ENCODE results near the gene BET1L.
"Not testable (repeated sequence)": the region's sequence is repeated elsewhere in the genome, so short reads cannot be mapped to it uniquely, and the experiment has no call there.

Gene BET1L

GRCh38 chr11:227824-228379 is 20.7 kb upstream of the BET1L start:
- no peak for DNase-seq

- DNase-seq: no peak
Observed at GRCh38 chr11:225734-226453, 18.7 kb upstream of the BET1L start.

DNA sequence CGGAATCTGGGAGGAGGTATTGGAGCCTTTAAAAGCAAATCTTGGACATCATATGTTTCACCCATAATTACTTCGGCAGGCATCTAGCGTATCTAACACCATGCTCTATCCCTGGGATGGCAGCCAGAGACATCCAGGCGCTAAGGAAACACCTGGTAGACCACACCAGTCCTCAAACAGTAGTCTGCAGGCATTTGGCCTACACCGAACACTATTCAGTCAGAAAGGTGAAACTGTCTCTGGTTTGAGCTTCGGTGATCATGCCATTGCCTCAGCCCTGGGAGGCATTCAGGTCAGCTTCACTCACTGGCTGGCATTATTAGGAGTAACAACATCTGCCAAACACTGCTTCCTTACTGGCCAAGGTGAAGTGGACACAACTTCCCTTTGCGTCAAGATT is 17.2 kb upstream of the BET1L start:
- no peak for DNase-seq

GRCh38 chr11:223884-224283 is 16.7 kb upstream of the BET1L start:
- no peak for DNase-seq

DNA sequence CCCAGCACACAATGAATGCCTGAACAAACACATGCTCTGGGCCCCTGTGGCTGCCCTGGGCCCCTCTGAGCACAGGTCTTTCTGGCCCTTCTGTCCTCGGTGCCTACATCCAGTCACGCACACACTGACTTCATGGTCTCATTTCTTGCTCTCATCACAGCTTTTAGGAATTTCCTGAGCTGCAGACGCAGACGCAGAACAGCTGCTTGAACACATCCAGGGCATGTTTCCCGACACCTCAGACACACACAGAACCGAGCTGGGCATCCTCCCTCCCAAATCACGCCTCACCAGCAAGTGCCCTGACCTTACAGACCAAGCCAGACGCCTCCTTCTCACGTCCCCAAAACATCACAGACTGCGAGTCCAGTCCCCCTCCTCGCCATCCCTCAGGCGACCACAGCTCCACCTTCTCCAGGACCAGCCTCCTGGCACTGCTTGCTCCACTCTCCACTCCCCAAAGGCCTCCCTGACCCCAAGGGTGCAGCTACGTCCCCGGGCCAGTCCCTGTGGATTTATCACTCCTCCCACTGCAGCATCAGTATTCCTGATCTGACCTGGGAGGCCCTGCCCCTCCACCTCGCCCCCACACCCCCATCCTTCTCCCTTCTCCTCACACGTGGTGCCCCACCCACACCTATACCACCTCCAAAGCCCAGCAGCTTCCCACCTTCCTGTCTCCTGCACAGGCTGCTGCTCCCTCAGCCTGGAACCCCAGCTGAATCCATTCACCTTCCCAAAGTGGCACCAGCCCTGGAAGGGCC is 16.0 kb upstream of the BET1L start:
- no peak for DNase-seq

GRCh38 chr11:221998-222789 is 15.0 kb upstream of the BET1L start:
- DNase-seq: no peak

DNA sequence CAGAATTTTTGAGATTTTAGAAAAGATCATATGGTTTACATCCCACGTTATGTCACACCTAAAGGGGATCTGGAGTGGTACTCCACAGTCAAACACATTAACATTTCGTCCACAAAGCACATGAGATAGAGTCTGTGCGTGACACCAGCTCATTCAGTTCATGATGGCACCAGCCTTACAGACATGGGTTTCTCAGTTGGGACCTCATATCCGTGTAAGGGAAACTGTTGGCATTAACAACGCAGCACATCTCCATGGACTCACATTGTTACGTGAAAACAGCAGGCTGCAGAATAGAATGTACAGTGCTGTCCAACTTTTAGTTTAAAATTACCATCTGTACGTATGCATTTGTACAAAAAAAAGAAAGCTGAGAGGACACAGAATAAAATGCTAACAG is 14.3 kb upstream of the BET1L start:
- DNase-seq: no peak

- not testable (repeated sequence) for DNase-seq
Observed at GRCh38 chr11:220641-221215, 13.5 kb upstream of the BET1L start.

GRCh38 chr11:218815-219593 is 11.8 kb upstream of the BET1L start:
- DNase-seq: no peak

DNA sequence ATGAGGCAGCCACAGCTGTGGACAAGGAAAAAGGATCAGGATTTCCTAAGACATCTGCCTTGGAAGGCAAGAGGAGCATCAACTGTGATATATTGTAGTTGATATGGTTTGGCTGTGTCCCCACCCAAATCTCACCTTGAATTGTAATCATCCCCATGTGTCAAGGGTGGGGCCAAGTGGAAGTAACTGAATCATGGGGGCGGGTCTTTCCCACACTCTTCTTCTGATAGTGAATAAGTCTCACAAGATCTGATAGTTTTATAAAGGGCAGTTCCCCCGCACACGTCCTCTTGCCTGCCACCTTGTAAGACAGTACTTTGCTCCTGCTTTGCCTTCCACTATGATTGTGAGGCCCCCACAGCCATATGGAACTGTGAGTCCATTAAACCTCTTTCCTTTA is 10.5 kb upstream of the BET1L start:
- no peak for DNase-seq

DNA sequence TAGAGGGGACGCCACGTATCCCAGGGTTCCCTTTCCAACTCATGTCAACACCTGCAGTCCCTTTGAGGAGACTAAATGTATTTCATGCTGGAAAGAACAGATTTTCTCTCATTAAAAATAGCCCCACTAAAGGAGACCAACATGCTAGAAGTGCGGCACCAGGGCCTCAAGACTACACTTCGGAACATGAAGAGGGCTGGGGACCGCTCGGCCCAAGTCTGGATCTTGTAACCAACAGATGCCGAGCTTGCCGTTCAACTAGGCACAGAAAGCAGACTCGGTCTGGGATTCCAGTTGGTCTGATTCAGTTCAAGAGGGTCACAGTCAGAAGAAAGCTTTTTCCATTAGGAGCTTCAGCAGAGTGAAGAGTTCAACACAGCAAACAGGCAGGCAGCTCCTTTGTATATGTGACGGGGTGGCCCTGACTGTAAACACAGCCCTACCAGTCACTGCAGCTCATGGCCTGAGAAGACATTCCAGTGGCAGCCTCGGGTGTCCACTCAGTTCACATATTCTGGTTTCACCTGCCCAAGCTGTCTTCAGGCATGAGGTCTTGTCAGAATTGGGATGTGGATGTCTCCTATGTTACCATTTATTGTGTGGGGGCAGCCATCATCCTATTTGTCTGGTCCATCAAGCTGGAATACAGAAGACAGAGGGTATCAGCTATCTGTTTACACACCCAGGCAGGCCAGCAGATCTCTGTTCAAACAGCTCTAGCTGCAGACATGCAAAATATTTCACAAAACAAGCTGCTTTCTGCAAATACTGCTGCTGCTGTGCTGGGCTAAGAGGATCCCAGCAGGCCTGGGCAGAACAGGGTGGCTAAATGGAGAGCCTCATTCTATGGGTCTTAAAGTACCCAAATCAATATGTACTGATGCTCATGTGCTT is 9.1 kb upstream of the BET1L start:
- no peak for DNase-seq

DNA sequence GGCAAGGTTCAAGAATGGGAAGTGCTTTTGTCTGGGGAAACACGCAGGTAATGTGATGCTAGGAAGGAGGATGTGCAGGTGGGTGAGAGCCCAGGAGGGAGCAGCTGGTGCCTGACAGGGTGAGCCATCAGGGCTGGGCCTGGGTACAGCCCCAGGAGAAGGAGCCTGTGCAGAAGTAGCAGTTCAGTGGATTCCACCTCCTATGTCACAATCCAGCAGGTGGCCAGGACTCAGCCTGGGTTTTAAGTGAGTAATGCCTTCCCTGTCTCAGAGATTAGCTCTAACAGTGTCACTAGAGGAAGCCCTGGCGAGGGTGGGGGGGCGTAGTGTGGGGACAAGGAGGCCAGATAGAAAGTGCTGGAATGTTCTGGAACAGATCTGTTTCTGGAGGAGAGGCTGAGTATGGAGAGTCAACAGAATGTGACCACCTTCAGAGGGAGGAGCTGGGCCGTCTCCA is 8.4 kb upstream of the BET1L start:
- DNase-seq: no peak

DNA sequence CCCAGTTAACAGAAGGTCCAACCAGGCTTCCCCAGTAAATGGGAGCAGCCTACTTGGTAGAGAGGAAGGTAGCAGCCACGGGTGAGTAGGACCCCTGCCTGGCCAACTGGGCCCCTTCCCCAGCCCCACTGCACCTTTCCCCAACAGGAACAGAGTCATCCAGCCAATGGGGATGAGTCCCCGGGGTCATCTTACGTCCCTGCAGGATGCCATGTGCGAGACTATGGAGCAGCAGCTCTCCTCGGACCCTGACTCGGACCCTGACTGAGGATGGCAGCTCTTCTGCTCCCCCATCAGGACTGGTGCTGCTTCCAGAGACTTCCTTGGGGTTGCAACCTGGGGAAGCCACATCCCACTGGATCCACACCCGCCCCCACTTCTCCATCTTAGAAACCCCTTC is 6.9 kb upstream of the BET1L start:
- DNase-seq: no peak

GRCh38 chr11:213111-213510 is 5.9 kb upstream of the BET1L start:
- no peak for DNase-seq

DNA sequence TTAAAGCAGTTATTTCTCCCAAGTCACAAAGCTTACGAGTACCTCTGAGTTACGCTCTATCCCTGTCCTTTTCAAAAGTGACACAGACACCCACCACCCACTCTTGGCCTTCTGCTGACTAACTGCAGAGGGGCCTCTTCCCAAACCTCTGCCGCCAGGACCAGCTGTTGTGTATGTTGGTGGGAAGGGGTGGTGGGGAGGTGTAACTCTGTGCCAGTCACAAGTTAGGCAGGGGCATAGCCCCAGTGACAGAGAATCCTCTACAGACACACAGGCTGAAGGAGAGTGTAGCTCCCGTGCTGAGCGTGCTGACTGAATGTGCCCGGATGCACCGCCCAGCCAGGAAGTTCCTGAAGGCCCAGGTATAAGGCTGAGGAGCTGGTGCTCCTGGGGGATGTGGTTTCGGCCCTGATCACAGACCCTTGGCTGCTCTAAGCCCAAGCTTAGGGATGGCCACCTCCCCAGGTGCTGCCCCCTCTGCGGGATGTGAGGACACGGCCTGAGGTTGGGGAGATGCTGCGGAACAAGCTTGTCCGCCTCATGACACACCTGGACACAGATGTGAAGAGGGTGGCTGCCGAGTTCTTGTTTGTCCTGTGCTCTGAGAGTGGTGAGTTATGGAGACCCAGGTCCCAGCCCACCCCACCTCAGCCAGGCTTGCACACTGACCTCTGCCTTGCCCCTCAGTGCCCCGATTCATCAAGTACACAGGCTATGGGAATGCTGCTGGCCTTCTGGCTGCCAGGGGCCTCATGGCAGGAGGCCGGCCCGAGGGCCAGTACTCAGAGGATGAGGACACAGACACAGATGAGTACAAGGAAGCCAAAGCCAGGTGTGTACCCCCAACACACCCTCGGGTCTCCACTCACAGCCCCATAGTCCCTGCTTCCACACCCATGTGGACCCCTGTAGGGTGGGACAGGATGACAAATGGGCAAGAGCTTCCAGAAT is 5.2 kb upstream of the BET1L start:
- no peak for DNase-seq

DNA sequence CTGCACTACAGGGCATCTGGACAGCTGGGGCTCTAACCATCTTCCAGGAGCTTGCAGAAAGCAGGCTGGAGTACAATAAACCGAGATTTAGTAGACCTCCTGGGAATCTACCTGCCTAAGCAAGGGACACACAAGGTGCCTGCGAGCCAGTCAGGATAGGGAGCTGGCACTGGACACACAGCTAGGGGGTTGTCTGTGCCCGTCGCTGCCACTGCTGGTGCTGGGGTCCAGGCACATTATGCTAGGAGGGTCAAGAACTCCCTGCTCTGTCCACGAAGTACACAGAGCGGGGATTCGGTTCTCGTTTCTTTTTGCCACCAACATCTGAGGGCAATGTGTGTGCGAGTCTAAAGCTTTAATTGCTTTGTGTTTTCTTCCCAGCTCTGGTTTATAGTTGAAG is 4.5 kb upstream of the BET1L start:
- no peak for DNase-seq

- DNase-seq: no peak
Observed at GRCh38 chr11:211295-211694, 4.1 kb upstream of the BET1L start.

DNA sequence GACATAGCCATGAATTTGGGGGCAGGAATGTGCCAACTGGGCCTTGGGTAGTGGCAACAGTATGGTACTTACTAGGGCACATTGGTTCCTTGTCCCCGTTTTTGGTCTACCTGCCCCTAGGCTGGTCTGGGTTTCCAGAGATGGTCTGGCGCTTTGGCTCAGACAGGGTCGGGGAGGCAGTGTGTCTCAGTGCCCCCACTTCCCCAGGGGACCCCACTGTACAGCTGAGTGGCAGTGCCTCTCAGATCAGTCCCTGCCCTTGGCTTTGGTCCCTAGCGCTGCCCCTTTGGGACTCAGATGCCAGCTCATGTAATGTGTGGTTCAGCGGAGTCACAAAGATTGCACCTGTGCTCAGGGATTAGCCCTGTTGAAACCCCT is 3.6 kb upstream of the BET1L start:
- DNase-seq: no peak

- no peak for DNase-seq
Observed at GRCh38 chr11:210122-210802, 3.1 kb upstream of the BET1L start.

Data from CD4-positive, alpha-beta T cell treated with Interleukin-17A for 4 hours (primary cell).